HCT116 (cell line): ENCODE measurements around the gene ZBED3. TPM values are rescaled to one million over a fixed set of nuclear protein-coding genes. Genes with fewer than 3 reads are reported as not detected.

Experiments
- ATAC-seq: fragments of 200-7000 bp; cut with Tn5 transposase; 2 replicates; pipeline ENCODE4 v1.9.1; 2020; ENCODE audit warnings: mild to moderate bottlenecking, moderate library complexity
- BruUV-seq: library from RNA; stranded (reverse); fragments of 400-500 nt; replicated peaks from 2 replicates; lab custom pipeline; 2021; lab: Mats Ljungman, UMichigan
- CTCF ChIA-PET: fragments of 300-600 bp; sonication (Branson Sonifier 250); formaldehyde crosslinking; loops from one replicate; lab custom pipeline; 2021; ENCODE audit warnings: antibody characterized with exemption; lab: Charles Lee
- POLR2A ChIA-PET: fragments of 300-600, 350-600 bp; sonication (Branson Sonifier 250); formaldehyde crosslinking; loops from one replicate; lab custom pipeline; 2021; ENCODE audit warnings: antibody characterized with exemption; lab: Charles Lee
- RAD21 ChIA-PET, 2 experiments: fragments of 300-600 bp; sonication (Branson Sonifier 250); formaldehyde crosslinking; loops; one replicate each; lab custom pipeline; 2023; ENCODE audit warnings: low total read pairs in 2 of 2; ENCODE audit not compliant: uncharacterized antibody in 2 of 2, unreplicated experiment in 2 of 2, low non-redundant PET in 1 of 2; lab: Charles Lee
- DNase-seq: peaks from one replicate; pipeline ENCODE4 v3.0.0-alpha.2; 2010; ENCODE audit warnings: low read depth, low spot score
- H2AFZ ChIP-seq: fragments of 200-600 bp; shearing (Covaris generic), sonication (generic); 2 replicates; pipeline ENCODE4 v1.6.1; 2017; ENCODE audit warnings: low read depth, mixed run types, mixed read lengths, antibody characterized with exemption, low read length; ENCODE audit not compliant: poor library complexity, severe bottlenecking
- H3K27ac ChIP-seq: 2 replicates; pipeline ENCODE4 v1.5.1; 2012; ENCODE audit warnings: low read depth, low read length
- H3K27me3 ChIP-seq: fragments of 200-600 bp; sonication (generic); 2 replicates; pipeline ENCODE4 v1.6.1; 2016; ENCODE audit warnings: mixed run types, low read length, mixed read lengths; ENCODE audit not compliant: insufficient read depth
- H3K36me3 ChIP-seq, 2 experiments: fragments of 200-500 bp in 1 of 2; fragments of 200-600 bp in 1 of 2; sonication (Bioruptor generic) in 1 of 2; sonication (generic) in 1 of 2; 2 replicates each; pipeline versions ENCODE4 v1.5.1 to v1.6.1; 2014 to 2016; ENCODE audit warnings: low read length in 2 of 2, inconsistent platforms in 1 of 2, mixed read lengths in 1 of 2, mixed run types in 1 of 2; ENCODE audit not compliant: insufficient read depth in 2 of 2, control insufficient read depth in 1 of 2
- H3K4me1 ChIP-seq, 2 experiments: fragments of 200-600 bp in 1 of 2; sonication (generic) in 1 of 2; 2 replicates each; pipeline versions ENCODE4 v1.5.1 to v1.6.1; 2012 to 2017; ENCODE audit warnings: low read length in 2 of 2, inconsistent platforms in 1 of 2, mild to moderate bottlenecking in 1 of 2, mixed read lengths in 1 of 2, mixed run types in 1 of 2, moderate library complexity in 1 of 2; ENCODE audit not compliant: insufficient read depth in 2 of 2, control insufficient read depth in 1 of 2
- H3K4me2 ChIP-seq: fragments of 200-600 bp; sonication (generic); 2 replicates; pipeline ENCODE4 v1.6.1; 2017; ENCODE audit warnings: mixed run types, low read length, mixed read lengths
- H3K4me3 ChIP-seq, 2 experiments: fragments of 200-600 bp in 1 of 2; sonication (generic) in 1 of 2; replicated peaks in 1 of 2; 2 replicates each; pipeline ENCODE4 v1.5.1; 2011 to 2016; ENCODE audit warnings: low read length in 2 of 2, control low read depth in 1 of 2, low read depth in 1 of 2, mild to moderate bottlenecking in 1 of 2, mixed read lengths in 1 of 2, mixed run types in 1 of 2
- H3K79me2 ChIP-seq: fragments of 200-600 bp; sonication (generic); 2 replicates; pipeline ENCODE4 v1.6.1; 2017; ENCODE audit warnings: mild to moderate bottlenecking, mixed run types, low read length, moderate library complexity, mixed read lengths; ENCODE audit not compliant: insufficient read depth
- H3K9ac ChIP-seq: fragments of 200-600 bp; sonication (generic); 2 replicates; pipeline ENCODE4 v1.6.1; 2016; ENCODE audit warnings: low read length, mixed read lengths
- H3K9me2 ChIP-seq: fragments of 200-600 bp; sonication (generic), shearing (Covaris generic); 2 replicates; pipeline ENCODE4 v1.6.1; 2017; ENCODE audit warnings: mixed run types, mild to moderate bottlenecking, moderate library complexity; ENCODE audit not compliant: insufficient read depth
- H3K9me3 ChIP-seq, 2 experiments: fragments of 200-500 bp in 1 of 2; fragments of 200-600 bp in 1 of 2; sonication (Bioruptor generic) in 1 of 2; sonication (generic) in 1 of 2; 2 replicates each; pipeline ENCODE4 v1.6.1; 2014 to 2017; ENCODE audit warnings: low read length in 2 of 2, mixed read lengths in 2 of 2, inconsistent platforms in 1 of 2, low read depth in 1 of 2, mild to moderate bottlenecking in 1 of 2, mixed run types in 1 of 2, moderate library complexity in 1 of 2; ENCODE audit not compliant: control insufficient read depth in 1 of 2, insufficient read depth in 1 of 2
- H4K20me1 ChIP-seq: fragments of 200-600 bp; sonication (generic), shearing (Covaris generic); 2 replicates; pipeline ENCODE4 v1.6.1; 2017; ENCODE audit warnings: mixed run types, mild to moderate bottlenecking, moderate library complexity; ENCODE audit not compliant: insufficient read depth
- CBX3 ChIP-seq: IDR thresholded peaks from 2 replicates; pipeline ENCODE4 v1.6.1; 2012; ENCODE audit warnings: low read depth
- CEBPB ChIP-seq: IDR thresholded peaks from 2 replicates; pipeline ENCODE4 v1.6.1; 2012; ENCODE audit warnings: low read depth
- EGR1 ChIP-seq: IDR thresholded peaks from 2 replicates; pipeline ENCODE4 v1.6.1; 2012; ENCODE audit warnings: low read depth
- ELF1 ChIP-seq: IDR thresholded peaks from 2 replicates; pipeline ENCODE4 v1.6.1; 2012; ENCODE audit warnings: low read depth, borderline replicate concordance
- EZH2 ChIP-seq: fragments of 200-600 bp; sonication (generic); IDR thresholded peaks from 2 replicates; pipeline ENCODE4 v1.6.1; 2017; ENCODE audit warnings: antibody characterized with exemption, mixed run types
- EZH2phosphoT487 ChIP-seq: fragments of 200-600 bp; IDR thresholded peaks from 2 replicates; pipeline ENCODE4 v1.6.1; 2018; ENCODE audit warnings: antibody characterized with exemption, borderline replicate concordance
- JUND ChIP-seq: IDR thresholded peaks from 2 replicates; pipeline ENCODE4 v1.6.1; 2012
- MAX ChIP-seq: IDR thresholded peaks from 2 replicates; pipeline ENCODE4 v1.6.1; 2012
- POLR2A ChIP-seq: IDR thresholded peaks from 2 replicates; pipeline ENCODE4 v1.7.0; 2011; ENCODE audit warnings: borderline replicate concordance; ENCODE audit not compliant: insufficient read depth, insufficient read length; ENCODE audit errors: extremely low read depth
- RAD21 ChIP-seq: IDR thresholded peaks from 2 replicates; pipeline ENCODE4 v1.6.1; 2012; ENCODE audit warnings: low read depth, mild to moderate bottlenecking
- REST ChIP-seq: IDR thresholded peaks from 2 replicates; pipeline ENCODE4 v1.6.1; 2012; ENCODE audit warnings: low read depth
- SIN3A ChIP-seq: IDR thresholded peaks from 2 replicates; pipeline ENCODE4 v1.6.1; 2012; ENCODE audit warnings: low read depth
- SP1 ChIP-seq: IDR thresholded peaks from 2 replicates; pipeline ENCODE4 v1.6.1; 2012; ENCODE audit warnings: low read depth
- SRF ChIP-seq: IDR thresholded peaks from 2 replicates; pipeline ENCODE4 v1.6.1; 2012; ENCODE audit warnings: low read depth
- TCF7L2 ChIP-seq: IDR thresholded peaks from 2 replicates; pipeline ENCODE4 v1.7.0; 2011; ENCODE audit warnings: borderline replicate concordance, inconsistent platforms; ENCODE audit not compliant: insufficient read depth, insufficient read length; ENCODE audit errors: extremely low read depth
- YY1 ChIP-seq: IDR thresholded peaks from 2 replicates; pipeline ENCODE4 v1.6.1; 2011; ENCODE audit warnings: low read length, low read depth, moderate library complexity, mild to moderate bottlenecking; ENCODE audit not compliant: insufficient replicate concordance; ENCODE audit errors: extremely low read depth
- ZFX ChIP-seq: fragments of 450-650 bp; IDR thresholded peaks from 2 replicates; pipeline ENCODE4 v1.6.1; 2017
- ZNF274 ChIP-seq: fragments of 200-500 bp; sonication (Bioruptor generic); IDR thresholded peaks from 2 replicates; pipeline ENCODE4 v1.6.1; 2014; ENCODE audit warnings: mild to moderate bottlenecking, low read depth, low read length, inconsistent platforms
- intact Hi-C: fragments of 100-400 bp; cut with micrococcal nuclease; formaldehyde crosslinking; loops from 2 replicates; pipeline ENCODE4 v1.10.0; 2022
- total RNA-seq: library from RNA; stranded (reverse); gene quantifications from one replicate; pipeline ENCODE4 v1.2.1, GENCODE V29; 2021; ENCODE audit not compliant: unreplicated experiment
- TF ChIP-seq, protein P1 (sequence below): IDR thresholded peaks from 2 replicates; pipeline ENCODE4 v1.6.1; 2012
- TF ChIP-seq, protein P2 (sequence below): IDR thresholded peaks from 2 replicates; pipeline ENCODE4 v1.6.1; 2011; ENCODE audit warnings: mild to moderate bottlenecking, low read length, moderate library complexity; ENCODE audit not compliant: insufficient replicate concordance; ENCODE audit errors: extremely low read depth

Gene ZBED3
- total RNA-seq, 1 experiment from 2014 or later, result 12.7 TPM

GRCh38 chr5:77128411-77129061 lies 41.5 kb upstream of the ZBED3 start:
- Histone ChIP-seq H3K27ac (no peak overlapping the region), H3K4me2 (no peak overlapping the region), H3K36me3 (no peaks in the 10 kb centered on the region), H3K79me2 (no peaks in the 10 kb centered on the region), H2AFZ (no peak overlapping the region), H3K9me3 (no peaks in the 10 kb centered on the region)
- RAD21 ChIA-PET, result no interaction called here
- BruUV-seq, result no TSS peak
- intact Hi-C loops, result loop anchor here (1.0 kb wide), 1 partner anchor 364 kb away; the partner anchor contains the start of gene WDR41
- ATAC-seq, result no peak
- no peak for TF ChIP-seq JUND
- TF ChIP-seq, protein P1, sequence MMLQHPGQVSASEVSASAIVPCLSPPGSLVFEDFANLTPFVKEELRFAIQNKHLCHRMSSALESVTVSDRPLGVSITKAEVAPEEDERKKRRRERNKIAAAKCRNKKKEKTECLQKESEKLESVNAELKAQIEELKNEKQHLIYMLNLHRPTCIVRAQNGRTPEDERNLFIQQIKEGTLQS, result no peak
- TF ChIP-seq ELF1, result no peak
- TF ChIP-seq RAD21, result no peak
- no peak for TF ChIP-seq EGR1
- TF ChIP-seq YY1, result no peak
- TF ChIP-seq MAX, result no peak
- no peak for TF ChIP-seq CBX3
- no peak for TF ChIP-seq CEBPB
- TF ChIP-seq, protein P2, sequence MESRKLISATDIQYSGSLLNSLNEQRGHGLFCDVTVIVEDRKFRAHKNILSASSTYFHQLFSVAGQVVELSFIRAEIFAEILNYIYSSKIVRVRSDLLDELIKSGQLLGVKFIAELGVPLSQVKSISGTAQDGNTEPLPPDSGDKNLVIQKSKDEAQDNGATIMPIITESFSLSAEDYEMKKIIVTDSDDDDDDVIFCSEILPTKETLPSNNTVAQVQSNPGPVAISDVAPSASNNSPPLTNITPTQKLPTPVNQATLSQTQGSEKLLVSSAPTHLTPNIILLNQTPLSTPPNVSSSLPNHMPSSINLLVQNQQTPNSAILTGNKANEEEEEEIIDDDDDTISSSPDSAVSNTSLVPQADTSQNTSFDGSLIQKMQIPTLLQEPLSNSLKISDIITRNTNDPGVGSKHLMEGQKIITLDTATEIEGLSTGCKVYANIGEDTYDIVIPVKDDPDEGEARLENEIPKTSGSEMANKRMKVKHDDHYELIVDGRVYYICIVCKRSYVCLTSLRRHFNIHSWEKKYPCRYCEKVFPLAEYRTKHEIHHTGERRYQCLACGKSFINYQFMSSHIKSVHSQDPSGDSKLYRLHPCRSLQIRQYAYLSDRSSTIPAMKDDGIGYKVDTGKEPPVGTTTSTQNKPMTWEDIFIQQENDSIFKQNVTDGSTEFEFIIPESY, result no peak
- no peak for TF ChIP-seq TCF7L2
- TF ChIP-seq POLR2A, result no peak
- no peak for TF ChIP-seq SP1
- TF ChIP-seq ZFX, result no peak
- no peak for TF ChIP-seq EZH2
- TF ChIP-seq EZH2phosphoT487, result no peak
- no peak for TF ChIP-seq SIN3A
- TF ChIP-seq ZNF274, result no peak
- TF ChIP-seq REST, result no peak
- no peak for TF ChIP-seq SRF
- TF ChIP-seq, all 23 proteins: peak for 0
- DNase-seq, result no peak
- no peaks in the 10 kb centered on the region for H3K27me3 ChIP-seq
- no peak overlapping the region for H3K4me3 ChIP-seq
- H3K9ac ChIP-seq, result no peak overlapping the region
- H3K4me1 ChIP-seq, result peaks cover 0 to 12% of the 10 kb centered on the region in 2 experiments; a peak in 2 of 4 replicates
- POLR2A ChIA-PET, result no interaction called here
- H4K20me1 ChIP-seq, result no peaks in the 10 kb centered on the region
- CTCF ChIA-PET, result no interaction called here
- H3K9me2 ChIP-seq, result no peaks in the 10 kb centered on the region
